ENCODE measurements around the gene CPXM2. TPM values are rescaled to one million over a fixed set of nuclear protein-coding genes. Genes with fewer than 3 reads are reported as not detected.

CPXM2 gene
- total RNA-seq, 1 donor from 2014 or later: 0.33 TPM

DNA sequence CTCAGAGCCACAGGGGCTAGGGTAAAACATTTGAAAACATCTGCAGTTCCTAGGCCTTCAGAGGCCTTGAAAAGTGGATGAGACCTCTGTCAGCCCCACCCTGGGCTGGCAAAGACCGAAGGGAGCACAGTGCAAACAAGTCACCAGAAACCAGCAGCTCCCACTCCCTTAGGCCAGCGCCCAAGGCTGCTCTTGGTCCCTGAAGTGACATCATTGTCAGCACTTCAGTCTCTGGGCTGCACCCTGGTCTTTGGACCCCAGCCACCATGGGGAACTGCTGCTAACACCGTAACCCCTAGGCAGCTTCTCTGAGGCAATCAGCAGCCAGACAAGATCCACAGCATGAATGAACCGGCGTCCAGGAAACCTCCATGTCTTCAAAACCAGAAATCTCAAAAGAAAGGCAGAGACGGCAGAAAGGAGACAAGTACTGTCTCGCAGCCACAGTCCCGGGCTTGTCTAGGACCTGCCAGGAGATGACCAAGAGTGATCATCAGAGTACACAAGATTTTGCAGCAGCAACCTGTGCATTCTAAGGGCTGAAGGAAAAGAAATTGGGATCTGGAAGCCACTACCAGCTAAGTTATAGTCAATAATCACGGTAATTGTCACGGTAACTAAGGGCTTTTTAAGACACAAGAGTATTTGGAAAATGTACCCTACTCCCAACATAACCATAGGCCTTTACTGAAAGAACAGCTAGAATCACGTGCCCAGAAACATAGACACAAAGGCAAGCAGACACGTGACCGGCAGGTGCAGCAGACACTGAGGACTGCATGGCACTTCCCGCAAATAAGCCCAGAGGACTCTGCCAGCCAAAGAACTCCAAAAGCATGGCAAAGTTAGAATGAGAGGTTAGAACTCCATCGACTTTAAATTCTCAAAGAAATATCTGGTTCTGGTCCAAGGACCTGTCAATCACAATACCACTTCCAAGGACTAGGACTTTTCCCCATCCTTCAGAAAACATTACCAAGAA is 23.3 kb downstream of the CPXM2 start:
- no peak overlapping the region for H3K27ac Mint-ChIP-seq (ENCODE audit: unreplicated experiment)
- no peaks in the 10 kb centered on the region for H3K36me3 Mint-ChIP-seq (ENCODE audit: low read depth, unreplicated experiment)
- H3K4me1 Mint-ChIP-seq (ENCODE audit: unreplicated experiment): no peaks in the 10 kb centered on the region
- H3K27me3 Mint-ChIP-seq (ENCODE audit: unreplicated experiment): peaks cover 1% of the 10 kb centered on the region
- TF ChIP-seq, protein P1, sequence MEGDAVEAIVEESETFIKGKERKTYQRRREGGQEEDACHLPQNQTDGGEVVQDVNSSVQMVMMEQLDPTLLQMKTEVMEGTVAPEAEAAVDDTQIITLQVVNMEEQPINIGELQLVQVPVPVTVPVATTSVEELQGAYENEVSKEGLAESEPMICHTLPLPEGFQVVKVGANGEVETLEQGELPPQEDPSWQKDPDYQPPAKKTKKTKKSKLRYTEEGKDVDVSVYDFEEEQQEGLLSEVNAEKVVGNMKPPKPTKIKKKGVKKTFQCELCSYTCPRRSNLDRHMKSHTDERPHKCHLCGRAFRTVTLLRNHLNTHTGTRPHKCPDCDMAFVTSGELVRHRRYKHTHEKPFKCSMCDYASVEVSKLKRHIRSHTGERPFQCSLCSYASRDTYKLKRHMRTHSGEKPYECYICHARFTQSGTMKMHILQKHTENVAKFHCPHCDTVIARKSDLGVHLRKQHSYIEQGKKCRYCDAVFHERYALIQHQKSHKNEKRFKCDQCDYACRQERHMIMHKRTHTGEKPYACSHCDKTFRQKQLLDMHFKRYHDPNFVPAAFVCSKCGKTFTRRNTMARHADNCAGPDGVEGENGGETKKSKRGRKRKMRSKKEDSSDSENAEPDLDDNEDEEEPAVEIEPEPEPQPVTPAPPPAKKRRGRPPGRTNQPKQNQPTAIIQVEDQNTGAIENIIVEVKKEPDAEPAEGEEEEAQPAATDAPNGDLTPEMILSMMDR (IDR thresholded peaks at IDR 0.05; ENCODE audit: unreplicated experiment): no peak
- no peak for DNase-seq (ENCODE audit: low spot score)
- H3K4me3 Mint-ChIP-seq (ENCODE audit: unreplicated experiment): no peak overlapping the region
- H3K9me3 Mint-ChIP-seq (ENCODE audit: unreplicated experiment): no peaks in the 10 kb centered on the region

DNA sequence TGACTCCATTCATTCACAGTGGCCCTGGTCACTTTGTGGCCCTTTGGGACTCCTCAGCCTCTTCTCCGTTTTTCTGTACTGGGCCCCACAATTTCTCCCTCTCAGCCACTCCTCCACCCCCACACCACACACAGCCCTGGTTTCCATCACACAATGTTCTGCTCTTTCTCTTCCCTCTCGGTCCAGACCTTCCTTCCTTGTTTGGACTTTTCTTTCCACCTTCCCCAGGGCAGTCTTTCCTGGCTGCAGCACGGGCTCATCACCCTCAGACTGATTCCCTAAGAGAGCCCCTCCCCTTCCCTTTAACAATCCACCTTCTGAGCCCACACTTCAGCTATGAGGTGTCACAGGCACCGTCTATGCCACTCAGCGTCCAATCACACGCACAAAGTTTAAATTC is 25.7 kb downstream of the CPXM2 start:
- Mint-ChIP-seq H3K4me3 (ENCODE audit: unreplicated experiment) (no peak overlapping the region), H3K27ac (ENCODE audit: unreplicated experiment) (no peak overlapping the region)

DNA sequence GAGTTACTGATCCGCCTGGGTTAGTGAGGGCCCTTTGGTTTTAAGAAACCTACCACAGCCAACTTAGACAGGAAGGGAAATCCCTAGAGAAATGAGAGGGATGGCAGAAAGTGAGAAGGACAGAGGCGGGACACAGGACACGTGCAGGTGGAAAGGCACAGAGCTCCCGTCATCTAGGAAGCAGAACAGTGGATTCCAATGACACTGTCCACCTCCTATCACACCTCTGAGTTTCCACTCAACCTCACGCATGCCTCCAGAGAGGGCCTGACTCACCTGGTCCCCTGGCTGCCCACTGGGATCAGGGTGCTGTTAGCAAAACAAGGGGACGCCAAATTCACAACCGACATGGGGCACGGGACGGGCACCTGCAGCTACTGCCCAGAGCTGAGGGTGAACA is 26.3 kb downstream of the CPXM2 start:
- Mint-ChIP-seq H3K27ac (ENCODE audit: unreplicated experiment) (no peak overlapping the region), H3K4me1 (ENCODE audit: unreplicated experiment) (no peaks in the 10 kb centered on the region), H3K36me3 (ENCODE audit: low read depth, unreplicated experiment) (peaks cover 4% of the 10 kb centered on the region), H3K9me3 (ENCODE audit: unreplicated experiment) (no peaks in the 10 kb centered on the region), H3K4me3 (ENCODE audit: unreplicated experiment) (no peak overlapping the region), H3K27me3 (ENCODE audit: unreplicated experiment) (no peaks in the 10 kb centered on the region)
- TF ChIP-seq, protein P1 (IDR thresholded peaks at IDR 0.05; ENCODE audit: unreplicated experiment): no peak
- no peak for DNase-seq (ENCODE audit: low spot score)

More for the DNA sequence above, 25.7 kb downstream of the CPXM2 start:
- peaks cover 1% of the 10 kb centered on the region for H3K27me3 Mint-ChIP-seq (ENCODE audit: unreplicated experiment)
- no peaks in the 10 kb centered on the region for H3K9me3 Mint-ChIP-seq (ENCODE audit: unreplicated experiment)
- H3K36me3 Mint-ChIP-seq (ENCODE audit: low read depth, unreplicated experiment): peaks cover 4% of the 10 kb centered on the region
- TF ChIP-seq, protein P1 (IDR thresholded peaks at IDR 0.05; ENCODE audit: unreplicated experiment): no peak
- H3K4me1 Mint-ChIP-seq (ENCODE audit: unreplicated experiment): no peaks in the 10 kb centered on the region
- DNase-seq (ENCODE audit: low spot score): no peak

DNA sequence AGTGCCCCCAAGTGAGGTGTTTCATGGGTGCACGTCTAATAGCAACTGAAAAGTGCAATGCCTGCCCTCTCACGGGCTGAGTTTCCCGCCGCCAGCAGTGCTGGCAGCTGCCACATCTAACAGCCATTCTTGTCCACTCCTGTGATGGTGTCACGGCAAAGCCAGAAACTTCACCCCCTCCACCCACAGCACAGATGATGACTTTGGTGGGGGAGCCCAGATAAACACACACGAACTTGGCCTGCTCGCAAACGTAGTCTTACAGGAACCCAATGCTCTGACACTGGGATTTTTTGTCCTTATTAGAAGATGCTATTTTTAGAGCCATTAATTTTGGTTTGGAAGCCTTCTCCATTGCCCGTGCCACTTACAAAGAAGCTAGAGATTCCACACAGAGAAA is 26.7 kb downstream of the CPXM2 start:
- Mint-ChIP-seq H3K4me1 (ENCODE audit: unreplicated experiment) (no peaks in the 10 kb centered on the region), H3K27me3 (ENCODE audit: unreplicated experiment) (no peaks in the 10 kb centered on the region), H3K27ac (ENCODE audit: unreplicated experiment) (no peak overlapping the region), H3K36me3 (ENCODE audit: low read depth, unreplicated experiment) (peaks cover 4% of the 10 kb centered on the region), H3K9me3 (ENCODE audit: unreplicated experiment) (no peaks in the 10 kb centered on the region), H3K4me3 (ENCODE audit: unreplicated experiment) (no peak overlapping the region)
- TF ChIP-seq, protein P1 (IDR thresholded peaks at IDR 0.05; ENCODE audit: unreplicated experiment): no peak
- DNase-seq (ENCODE audit: low spot score): no peak
